Fibroblast of villous mesenchyme (primary cell): Measurements from ENCODE around the gene PANK4. TPM values are rescaled to one million over a fixed set of nuclear protein-coding genes. Genes with fewer than 3 reads are reported as not detected.

ENCODE experiments used
- DNase-seq: peaks from one replicate; pipeline ENCODE4 v3.0.0-alpha.2; 2010; ENCODE audit warnings: low read depth
- H3K4me3 ChIP-seq: 2 replicates; pipeline ENCODE4 v1.5.1; 2011; ENCODE audit warnings: low read depth, mild to moderate bottlenecking, low read length
- total RNA-seq: library from RNA; depleted of rRNA; stranded (reverse); fragments of >200 nt; gene quantifications from 2 replicates; pipeline ENCODE4 v1.2.3, GENCODE V29; 2012
- TF ChIP-seq, protein P1 (sequence below): IDR thresholded peaks from 2 replicates; pipeline ENCODE4 v1.5.1; 2012; ENCODE audit warnings: low read depth, mild to moderate bottlenecking, low read length; ENCODE audit not compliant: insufficient read depth

The PANK4 gene
- total RNA-seq, 1 donor: 27.6 TPM

DNA sequence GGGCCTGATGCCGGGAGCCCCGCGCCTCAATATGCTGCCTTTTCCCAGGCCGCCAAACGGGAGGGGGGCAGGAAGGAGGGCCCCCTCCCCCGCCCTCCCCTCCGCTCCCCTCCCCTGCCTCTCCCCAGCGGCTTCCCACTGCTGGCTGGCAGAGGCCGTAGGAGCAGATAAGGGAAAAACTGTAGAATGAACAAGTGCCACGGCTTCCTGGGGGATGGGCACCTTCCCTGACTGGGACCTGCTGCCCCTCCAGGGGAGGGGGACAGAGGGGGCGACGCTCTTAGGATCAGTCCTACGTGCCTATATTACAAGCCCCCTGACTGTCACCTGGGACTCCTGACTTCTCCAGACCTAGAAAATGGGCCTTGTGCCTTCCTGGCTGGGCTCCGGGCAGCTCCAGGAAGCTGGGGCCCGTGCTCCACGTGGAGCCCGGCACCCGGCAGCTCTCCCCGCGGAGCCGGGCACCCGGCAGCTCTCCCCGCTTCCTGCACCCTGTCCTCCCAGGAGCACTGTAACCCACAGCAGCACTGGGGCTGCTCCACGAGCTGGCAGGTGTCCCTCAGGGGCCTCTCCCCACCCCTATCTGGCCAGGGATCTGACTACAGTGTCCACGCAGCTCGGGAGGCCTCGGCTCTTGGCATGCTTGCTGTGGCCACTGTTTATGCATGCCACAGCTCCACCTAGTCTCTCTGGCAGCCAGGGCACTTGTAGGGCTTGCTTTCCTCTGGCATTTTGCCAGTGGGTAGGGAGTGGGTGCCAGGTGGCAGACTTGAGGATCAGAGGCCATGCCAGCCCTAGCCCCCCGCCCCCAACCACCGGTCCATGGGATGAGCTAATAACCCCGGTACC, 4.3 kb upstream of the PANK4 start:
- DNase-seq: no peak
- TF ChIP-seq, protein P1, sequence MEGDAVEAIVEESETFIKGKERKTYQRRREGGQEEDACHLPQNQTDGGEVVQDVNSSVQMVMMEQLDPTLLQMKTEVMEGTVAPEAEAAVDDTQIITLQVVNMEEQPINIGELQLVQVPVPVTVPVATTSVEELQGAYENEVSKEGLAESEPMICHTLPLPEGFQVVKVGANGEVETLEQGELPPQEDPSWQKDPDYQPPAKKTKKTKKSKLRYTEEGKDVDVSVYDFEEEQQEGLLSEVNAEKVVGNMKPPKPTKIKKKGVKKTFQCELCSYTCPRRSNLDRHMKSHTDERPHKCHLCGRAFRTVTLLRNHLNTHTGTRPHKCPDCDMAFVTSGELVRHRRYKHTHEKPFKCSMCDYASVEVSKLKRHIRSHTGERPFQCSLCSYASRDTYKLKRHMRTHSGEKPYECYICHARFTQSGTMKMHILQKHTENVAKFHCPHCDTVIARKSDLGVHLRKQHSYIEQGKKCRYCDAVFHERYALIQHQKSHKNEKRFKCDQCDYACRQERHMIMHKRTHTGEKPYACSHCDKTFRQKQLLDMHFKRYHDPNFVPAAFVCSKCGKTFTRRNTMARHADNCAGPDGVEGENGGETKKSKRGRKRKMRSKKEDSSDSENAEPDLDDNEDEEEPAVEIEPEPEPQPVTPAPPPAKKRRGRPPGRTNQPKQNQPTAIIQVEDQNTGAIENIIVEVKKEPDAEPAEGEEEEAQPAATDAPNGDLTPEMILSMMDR: no peak

GRCh38 chr1:2529784-2530512, 3.6 kb upstream of the PANK4 start, which contains the start of gene HES5:
TSS of gene HES5 (minus strand) at chr1:2530263. CDS start at chr1:2530164, 99 bp downstream.
- TF ChIP-seq, protein P1: no peak
- no peak within 1 kb of the TSS for H3K4me3 ChIP-seq
- DNase-seq: no peak

More for the DNA sequence above, 4.3 kb upstream of the PANK4 start:
- H3K4me3 ChIP-seq: no peak overlapping the region

DNA sequence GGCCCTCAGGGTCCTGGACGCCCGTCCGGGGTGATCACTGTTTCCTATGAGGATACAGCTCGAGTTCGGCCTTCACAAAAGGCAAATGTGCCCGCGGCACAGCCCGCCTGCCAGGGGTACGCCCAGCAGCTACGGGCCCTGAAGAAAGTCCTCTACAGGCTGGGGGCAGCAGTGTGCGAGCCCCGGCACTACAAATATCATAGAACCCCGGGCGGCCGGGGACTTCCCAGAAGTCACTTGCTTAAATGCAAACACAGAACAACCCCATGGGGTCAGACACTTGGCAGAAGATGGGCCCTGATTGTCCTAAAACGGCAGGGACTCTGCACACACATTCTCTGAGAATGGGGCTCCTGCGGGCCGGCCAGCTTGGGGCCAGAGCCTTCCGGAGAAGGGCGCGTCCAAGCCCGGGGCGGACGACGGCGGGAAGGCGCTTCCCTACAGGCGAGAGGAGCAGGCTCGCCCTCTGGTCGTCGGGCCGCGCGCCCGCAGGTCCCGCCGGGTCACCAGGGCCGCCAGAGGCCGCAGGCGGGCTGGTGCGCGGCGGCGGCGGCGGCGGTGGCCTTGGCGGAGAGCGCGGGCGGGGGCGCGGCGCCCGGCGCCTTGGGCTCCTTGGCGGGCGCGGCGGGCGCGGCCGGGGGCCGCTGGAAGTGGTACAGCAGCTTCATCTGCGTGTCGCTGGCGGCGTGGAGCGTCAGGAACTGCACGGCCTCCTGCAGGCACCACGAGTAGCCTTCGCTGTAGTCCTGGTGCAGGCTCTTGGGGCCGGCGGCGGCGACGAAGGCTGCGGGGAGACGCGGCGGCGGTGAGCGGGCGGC, 2.8 kb upstream of the PANK4 start:
- TF ChIP-seq, protein P1: no peak
- no peak overlapping the region for H3K4me3 ChIP-seq
- DNase-seq: no peak

GRCh38 chr1:2528611-2528965, 2.2 kb upstream of the PANK4 start:
- no peak overlapping the region for H3K4me3 ChIP-seq
- no peak for DNase-seq
- TF ChIP-seq, protein P1: no peak

DNA sequence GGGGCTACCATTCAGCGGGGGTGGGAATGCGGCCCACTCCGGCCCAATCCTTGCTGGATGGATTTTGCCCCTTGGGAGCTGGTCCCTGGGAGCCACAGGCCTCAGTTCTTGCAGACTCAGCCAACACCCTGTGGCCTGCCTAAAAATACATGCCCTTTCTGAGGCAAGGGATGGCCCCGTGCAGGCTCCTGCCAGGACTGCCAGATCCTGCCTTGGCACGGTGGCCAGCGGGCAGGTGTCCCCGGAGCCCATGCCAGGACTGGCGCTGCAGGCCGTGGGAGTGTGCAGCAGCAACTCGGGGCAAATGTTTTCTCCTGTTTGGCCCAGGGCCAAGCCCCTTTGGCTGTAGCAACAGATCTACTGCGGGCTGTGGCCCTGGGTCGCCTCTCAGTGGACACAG, 1.6 kb upstream of the PANK4 start:
- DNase-seq: no peak
- no peak overlapping the region for H3K4me3 ChIP-seq
- TF ChIP-seq, protein P1: no peak

- no peak overlapping the region for H3K4me3 ChIP-seq
- DNase-seq: no peak
- TF ChIP-seq, protein P1: no peak
Measured at GRCh38 chr1:2527556-2527860, 1.1 kb upstream of the PANK4 start.
